ENCODE results near the gene RTBDN. TPM values are rescaled to one million over a fixed set of nuclear protein-coding genes. Genes with fewer than 3 reads are reported as not detected.
"Not testable (repeated sequence)": the region's sequence is repeated elsewhere in the genome, so short reads cannot be mapped to it uniquely, and the experiment has no call there.

Gene RTBDN
- total and polyA plus RNA-seq, 12 donors = not detected

- peaks cover 29 to 100% (median 96%) of the 10 kb centered on the region in 7 donors for H3K27me3 ChIP-seq
- intact Hi-C loops (cut with DNase I) = no loop called here
- TF ChIP-seq CTCF (IDR thresholded peaks at IDR 0.05) = no peak
- H3K4me1 ChIP-seq = peaks cover 4 to 30% (median 12%) of the 10 kb centered on the region in 9 donors
- DNase-seq (no peak), ATAC-seq (no peak)
- no peaks in the 10 kb centered on the region for H3K36me3 ChIP-seq
- H3K27ac ChIP-seq = no peak overlapping the region
- H3K9me3 ChIP-seq = no peaks in the 10 kb centered on the region
- 0 to 1% methylated on average over 5 of the region's 5 CpGs for WGBS, 2 donors
- H3K4me3 ChIP-seq = peak overlapping the region in 7 of 10 donors; percentile 29 to 51 (median 42)
Measured at GRCh38 chr19:12833418-12833737, 1.0 kb downstream of the RTBDN start.

- Histone ChIP-seq H3K27ac (no peak overlapping the region), H3K4me3 (no peak overlapping the region), H3K27me3 (peaks cover 12 to 98% (median 96%) of the 10 kb centered on the region in 7 donors), H3K9me3 (no peaks in the 10 kb centered on the region), H3K36me3 (no peaks in the 10 kb centered on the region), H3K4me1 (peaks cover 0 to 18% (median 5%) of the 10 kb centered on the region in 9 donors)
- DNase-seq (no peak), ATAC-seq (no peak)
- intact Hi-C loops (cut with DNase I) = no loop called here
- TF ChIP-seq CTCF (IDR thresholded peaks at IDR 0.05) = no peak
- 5 to 6% methylated on average over 23 of the region's 23 CpGs for WGBS, 2 donors
Measured at GRCh38 chr19:12828494-12828893, 5.9 kb downstream of the RTBDN start.

GRCh38 chr19:12825254-12826131, 8.9 kb downstream of the RTBDN start:
- H3K27ac ChIP-seq = no peak overlapping the region
- peak in 7 of 9 donors; percentile 24 to 44 (median 32) for TF ChIP-seq CTCF (IDR thresholded peaks at IDR 0.05)
- H3K4me1 ChIP-seq = peaks cover 0 to 6% (median 0%) of the 10 kb centered on the region in 9 donors
- H3K27me3 ChIP-seq = peaks cover 0 to 80% (median 71%) of the 10 kb centered on the region in 7 donors
- WGBS, 2 donors = 5 to 7% methylated on average over 46 of the region's 46 CpGs
- no peak for DNase-seq
- intact Hi-C loops (cut with DNase I) = no loop called here
- H3K9me3 ChIP-seq = peaks cover 0 to 8% (median 0%) of the 10 kb centered on the region in 11 donors
- H3K4me3 ChIP-seq = no peak overlapping the region
- ATAC-seq = peak in 2 of 8 donors; percentile 40 to 49
- H3K36me3 ChIP-seq = no peaks in the 10 kb centered on the region

GRCh38 chr19:12821761-12822160, 12.6 kb downstream of the RTBDN start:
- 76 to 89% methylated on average over 2 of the region's 2 CpGs for WGBS, 2 donors
- intact Hi-C loops (cut with DNase I) = no loop called here
- TF ChIP-seq CTCF (IDR thresholded peaks at IDR 0.05) = no peak
- Histone ChIP-seq H3K9me3 (peaks cover 0 to 8% (median 0%) of the 10 kb centered on the region in 11 donors), H3K4me1 (peaks cover 0 to 6% (median 0%) of the 10 kb centered on the region in 9 donors), H3K4me3 (no peak overlapping the region), H3K27ac (no peak overlapping the region), H3K27me3 (peaks cover 0 to 42% (median 34%) of the 10 kb centered on the region in 7 donors), H3K36me3 (no peaks in the 10 kb centered on the region)
- DNase-seq (no peak), ATAC-seq (no peak)

GRCh38 chr19:12817810-12818209, 16.6 kb downstream of the RTBDN start:
- WGBS, 2 donors = 92 to 93% methylated on average over 11 of the region's 11 CpGs
- H3K9me3 ChIP-seq, ATAC-seq: not testable (repeated sequence)

GRCh38 chr19:12817188-12817587, 17.2 kb downstream of the RTBDN start:
- peaks cover 0 to 26% (median 6%) of the 10 kb centered on the region in 9 donors for H3K36me3 ChIP-seq
- not testable (repeated sequence) for DNase-seq, H3K4me1 ChIP-seq, H3K27ac ChIP-seq, H3K27me3 ChIP-seq, H3K9me3 ChIP-seq, ATAC-seq, H3K4me3 ChIP-seq
- intact Hi-C loops (cut with DNase I) = loop anchor here in 1 of 10 donors (5.0 kb wide), 1 partner anchor 45 kb away; no protein-coding TSS in a partner anchor
- 93 to 95% methylated on average over 6 of the region's 6 CpGs for WGBS, 2 donors

More at GRCh38 chr19:12817810-12818209, 16.6 kb downstream of the RTBDN start:
- not testable (repeated sequence) for H3K27me3 ChIP-seq, DNase-seq, H3K4me1 ChIP-seq, H3K27ac ChIP-seq, H3K4me3 ChIP-seq
- intact Hi-C loops (cut with DNase I) = loop anchor here in 1 of 10 donors (5.0 kb wide), 1 partner anchor 44 kb away; no protein-coding TSS in a partner anchor
- H3K36me3 ChIP-seq = peaks cover 0 to 22% (median 6%) of the 10 kb centered on the region in 9 donors

Data from heart right ventricle (tissue), 16 donors.